ENCODE measurements around the gene RTN3.

- no peak for TF ChIP-seq POLR2A (IDR thresholded peaks at IDR 0.05)
- TF ChIP-seq CTCF (IDR thresholded peaks at IDR 0.05): no peak
- TF ChIP-seq POLR2AphosphoS5 (IDR thresholded peaks at IDR 0.05): no peak
- no peak for TF ChIP-seq EP300 (IDR thresholded peaks at IDR 0.05)
These were observed 55.6 kb downstream of the RTN3 start for GRCh38 chr11:63736864-63737263.
